Activated T-helper 17 cell treated with anti-CD3 and anti-CD28 coated beads, Interleukin-2, amount 50 U/mL, for 72 hours (primary cell): ENCODE data around the gene WHAMM. TPM values are rescaled to one million over a fixed set of nuclear protein-coding genes. Genes with fewer than 3 reads are reported as not detected.
"Not testable (repeated sequence)": the region's sequence is repeated elsewhere in the genome, so short reads cannot be mapped to it uniquely, and the experiment has no call there.

Experiments
- ATAC-seq: fragments of 150-1000 bp; cut with Tn5 transposase; replicated peaks from 2 replicates; pipeline ENCODE4 v1.10.0; 2021; ENCODE audit warnings: mild to moderate bottlenecking, moderate library complexity
- H3K27ac Mint-ChIP-seq: one replicate; pipeline ENCODE4 v1.8.0; 2022; ENCODE audit warnings: mixed read lengths
- H3K27me3 Mint-ChIP-seq: one replicate; pipeline ENCODE4 v1.8.0; 2022; ENCODE audit warnings: mixed read lengths
- H3K36me3 Mint-ChIP-seq: one replicate; pipeline ENCODE4 v1.8.0; 2022; ENCODE audit warnings: low read depth, mild to moderate bottlenecking, mixed read lengths
- H3K4me1 Mint-ChIP-seq: one replicate; pipeline ENCODE4 v1.8.0; 2022; ENCODE audit warnings: mixed read lengths
- H3K4me3 Mint-ChIP-seq: one replicate; pipeline ENCODE4 v1.8.0; 2022; ENCODE audit warnings: mild to moderate bottlenecking, mixed read lengths
- H3K9me3 Mint-ChIP-seq: one replicate; pipeline ENCODE4 v1.8.0; 2022; ENCODE audit warnings: mixed read lengths
- total RNA-seq, 2 donors: library from RNA; stranded (reverse); gene quantifications; one replicate each; pipeline ENCODE4 v1.2.3, GENCODE V29; 2022

WHAMM gene
- total RNA-seq, 2 donors from 2014 or later: 3.9 to 4.3 TPM

- peak overlapping the region; percentile 91 for H3K27ac Mint-ChIP-seq
- H3K4me3 Mint-ChIP-seq: peak overlapping the region; percentile 88
- peak; percentile 15 for ATAC-seq
- H3K4me1 Mint-ChIP-seq: peaks cover 23% of the 10 kb centered on the region
- H3K9me3 Mint-ChIP-seq: no peaks in the 10 kb centered on the region
- H3K27me3 Mint-ChIP-seq: no peaks in the 10 kb centered on the region
- peaks cover 52% of the 10 kb centered on the region for H3K36me3 Mint-ChIP-seq
Measured at GRCh38 chr15:82810890-82811426, 1.5 kb downstream of the WHAMM start.

GRCh38 chr15:82812994-82813393 is 3.6 kb downstream of the WHAMM start:
- Mint-ChIP-seq H3K27ac (peak overlapping the region; percentile 25), H3K9me3 (no peaks in the 10 kb centered on the region), H3K36me3 (peaks cover 70% of the 10 kb centered on the region), H3K4me3 (peak overlapping the region; percentile 88), H3K4me1 (peaks cover 29% of the 10 kb centered on the region), H3K27me3 (no peaks in the 10 kb centered on the region)
- ATAC-seq: no peak

GRCh38 chr15:82820128-82820527 is 10.7 kb downstream of the WHAMM start:
- no peak overlapping the region for H3K4me3 Mint-ChIP-seq
- peaks cover 90% of the 10 kb centered on the region for H3K36me3 Mint-ChIP-seq

GRCh38 chr15:82821396-82821795 is 12.0 kb downstream of the WHAMM start:
- H3K27me3 Mint-ChIP-seq, H3K27ac Mint-ChIP-seq, H3K9me3 Mint-ChIP-seq, H3K4me3 Mint-ChIP-seq, H3K4me1 Mint-ChIP-seq, ATAC-seq: not testable (repeated sequence)
- peaks cover 90% of the 10 kb centered on the region for H3K36me3 Mint-ChIP-seq

More at GRCh38 chr15:82820128-82820527, 10.7 kb downstream of the WHAMM start:
- peaks cover 7% of the 10 kb centered on the region for H3K4me1 Mint-ChIP-seq
- H3K27me3 Mint-ChIP-seq: no peaks in the 10 kb centered on the region
- ATAC-seq: no peak
- H3K27ac Mint-ChIP-seq: no peak overlapping the region
- H3K9me3 Mint-ChIP-seq: no peaks in the 10 kb centered on the region

GRCh38 chr15:82821851-82822250 is 12.4 kb downstream of the WHAMM start:
- H3K27me3 Mint-ChIP-seq, H3K4me3 Mint-ChIP-seq, ATAC-seq, H3K27ac Mint-ChIP-seq, H3K9me3 Mint-ChIP-seq, H3K4me1 Mint-ChIP-seq: not testable (repeated sequence)
- peaks cover 90% of the 10 kb centered on the region for H3K36me3 Mint-ChIP-seq

- peaks cover 92% of the 10 kb centered on the region for H3K36me3 Mint-ChIP-seq
Measured at GRCh38 chr15:82823049-82823448, 13.6 kb downstream of the WHAMM start.

GRCh38 chr15:82828075-82828474 is 18.6 kb downstream of the WHAMM start:
- Mint-ChIP-seq H3K36me3 (peaks cover 94% of the 10 kb centered on the region), H3K9me3 (no peaks in the 10 kb centered on the region), H3K4me3 (no peak overlapping the region), H3K27me3 (no peaks in the 10 kb centered on the region), H3K27ac (no peak overlapping the region), H3K4me1 (peaks cover 30% of the 10 kb centered on the region)
- peak; percentile 36 for ATAC-seq

More at GRCh38 chr15:82823049-82823448, 13.6 kb downstream of the WHAMM start:
- Mint-ChIP-seq H3K27ac (no peak overlapping the region), H3K9me3 (no peaks in the 10 kb centered on the region), H3K4me1 (peaks cover 4% of the 10 kb centered on the region), H3K4me3 (no peak overlapping the region), H3K27me3 (no peaks in the 10 kb centered on the region)
- ATAC-seq: no peak

GRCh38 chr15:82829234-82829633 is 19.8 kb downstream of the WHAMM start:
- no peaks in the 10 kb centered on the region for H3K27me3 Mint-ChIP-seq
- H3K4me3 Mint-ChIP-seq: no peak overlapping the region
- H3K36me3 Mint-ChIP-seq: peaks cover 99% of the 10 kb centered on the region
- H3K27ac Mint-ChIP-seq: no peak overlapping the region
- H3K4me1 Mint-ChIP-seq: peaks cover 33% of the 10 kb centered on the region
- no peak for ATAC-seq
- no peaks in the 10 kb centered on the region for H3K9me3 Mint-ChIP-seq

GRCh38 chr15:82830427-82831173 is 21.2 kb downstream of the WHAMM start:
- Mint-ChIP-seq H3K4me3 (no peak overlapping the region), H3K27ac (peak overlapping the region; percentile 33), H3K36me3 (peaks cover 100% of the 10 kb centered on the region), H3K4me1 (peaks cover 33% of the 10 kb centered on the region), H3K9me3 (no peaks in the 10 kb centered on the region), H3K27me3 (no peaks in the 10 kb centered on the region)
- ATAC-seq: peak; percentile 68

- Mint-ChIP-seq H3K27ac (peak overlapping the region; percentile 93), H3K27me3 (no peaks in the 10 kb centered on the region), H3K4me1 (peaks cover 33% of the 10 kb centered on the region), H3K36me3 (peaks cover 100% of the 10 kb centered on the region), H3K4me3 (peak overlapping the region; percentile 73), H3K9me3 (no peaks in the 10 kb centered on the region)
- ATAC-seq: no peak
Measured at GRCh38 chr15:82831894-82832600, 22.6 kb downstream of the WHAMM start.

- Mint-ChIP-seq H3K27ac (peak overlapping the region; percentile 93), H3K36me3 (peaks cover 100% of the 10 kb centered on the region), H3K4me3 (peak overlapping the region; percentile 73), H3K4me1 (peaks cover 32% of the 10 kb centered on the region), H3K9me3 (peaks cover 2% of the 10 kb centered on the region), H3K27me3 (no peaks in the 10 kb centered on the region)
- ATAC-seq: peak; percentile 88
Measured at GRCh38 chr15:82832601-82833361, 23.4 kb downstream of the WHAMM start.

- H3K4me1 Mint-ChIP-seq: peaks cover 27% of the 10 kb centered on the region
- H3K36me3 Mint-ChIP-seq: peaks cover 99% of the 10 kb centered on the region
- peaks cover 6% of the 10 kb centered on the region for H3K9me3 Mint-ChIP-seq
- no peak for ATAC-seq
- peak overlapping the region; percentile 73 for H3K4me3 Mint-ChIP-seq
- H3K27me3 Mint-ChIP-seq: no peaks in the 10 kb centered on the region
- peak overlapping the region; percentile 93 for H3K27ac Mint-ChIP-seq
Measured at GRCh38 chr15:82833362-82833682, 23.9 kb downstream of the WHAMM start.

- Mint-ChIP-seq H3K4me3 (no peak overlapping the region), H3K4me1 (peaks cover 21% of the 10 kb centered on the region), H3K27ac (no peak overlapping the region), H3K27me3 (no peaks in the 10 kb centered on the region), H3K9me3 (peaks cover 6% of the 10 kb centered on the region), H3K36me3 (peaks cover 77% of the 10 kb centered on the region)
- ATAC-seq: no peak
Measured at GRCh38 chr15:82835391-82835917, 26.0 kb downstream of the WHAMM start.

- peaks cover 50% of the 10 kb centered on the region for H3K36me3 Mint-ChIP-seq
- no peak overlapping the region for H3K27ac Mint-ChIP-seq
- peaks cover 6% of the 10 kb centered on the region for H3K9me3 Mint-ChIP-seq
- no peak for ATAC-seq
- no peak overlapping the region for H3K4me3 Mint-ChIP-seq
- peaks cover 2% of the 10 kb centered on the region for H3K4me1 Mint-ChIP-seq
- H3K27me3 Mint-ChIP-seq: no peaks in the 10 kb centered on the region
Measured at GRCh38 chr15:82838096-82838735, 28.8 kb downstream of the WHAMM start.
